Activated T-cell treated with anti-CD3 and anti-CD28 coated beads, Interleukin-2, amount 50 U/mL, for 1 hour (primary cell): ENCODE data around the gene SLC38A4.

ENCODE experiments used
- DNase-seq: peaks from one replicate; pipeline ENCODE4 v3.0.0-alpha.2; 2020

Gene SLC38A4

GRCh38 chr12:46811185-46811584 lies 14.6 kb downstream of the SLC38A4 start:
- no peak for DNase-seq

DNA sequence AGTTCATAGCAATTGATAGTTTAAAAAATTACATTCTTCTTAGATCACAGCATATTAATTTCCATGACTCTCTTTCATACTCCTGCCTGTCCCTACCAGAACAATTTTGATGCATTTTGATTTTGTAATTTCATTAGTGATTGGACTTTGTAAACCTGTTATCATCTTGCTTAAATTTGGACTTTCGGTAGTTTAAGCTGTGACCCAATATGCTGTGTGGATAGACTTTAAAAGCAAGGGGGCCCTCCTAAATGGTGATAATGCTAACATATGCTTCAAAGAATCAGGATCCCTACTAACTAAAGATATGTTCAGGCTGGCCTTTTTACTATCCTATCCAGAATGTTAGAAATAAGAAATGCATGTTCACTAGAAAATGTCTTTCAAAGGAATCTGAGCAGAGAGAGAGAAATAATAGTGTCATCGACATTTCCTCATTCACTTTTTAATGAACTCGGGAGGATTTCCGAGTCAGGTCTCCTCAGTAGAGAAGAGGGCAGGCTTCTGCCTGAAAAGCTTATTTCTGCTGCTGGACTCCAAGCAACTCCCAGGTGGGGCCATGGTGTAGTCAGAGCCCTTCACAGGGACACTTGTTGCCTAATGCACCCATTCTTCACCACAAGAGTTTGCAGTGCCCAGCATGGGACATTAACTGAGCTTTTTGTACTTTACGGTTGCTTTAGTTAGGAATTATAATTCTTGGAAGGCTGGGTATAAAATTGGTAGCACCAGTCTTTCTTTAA lies 16.7 kb downstream of the SLC38A4 start:
- no peak for DNase-seq

DNA sequence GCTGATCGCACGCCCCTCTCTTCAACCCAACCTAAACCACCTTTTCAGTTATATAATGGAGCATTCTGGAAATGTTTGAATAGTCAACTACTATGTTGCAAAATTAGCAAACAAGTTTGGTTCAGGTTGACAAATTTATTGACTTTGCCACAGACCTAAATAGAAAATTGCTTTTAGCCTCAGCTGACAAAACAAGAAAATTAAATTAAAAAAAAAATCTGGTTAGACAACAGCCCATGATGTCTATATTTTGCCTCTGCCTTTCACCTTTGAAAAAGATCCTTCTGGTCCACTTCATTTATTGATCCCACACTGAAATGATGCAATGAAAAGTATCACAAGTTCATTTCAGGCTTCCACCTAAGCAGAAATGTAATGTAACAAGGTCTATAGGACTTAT lies 17.5 kb downstream of the SLC38A4 start:
- no peak for DNase-seq

DNA sequence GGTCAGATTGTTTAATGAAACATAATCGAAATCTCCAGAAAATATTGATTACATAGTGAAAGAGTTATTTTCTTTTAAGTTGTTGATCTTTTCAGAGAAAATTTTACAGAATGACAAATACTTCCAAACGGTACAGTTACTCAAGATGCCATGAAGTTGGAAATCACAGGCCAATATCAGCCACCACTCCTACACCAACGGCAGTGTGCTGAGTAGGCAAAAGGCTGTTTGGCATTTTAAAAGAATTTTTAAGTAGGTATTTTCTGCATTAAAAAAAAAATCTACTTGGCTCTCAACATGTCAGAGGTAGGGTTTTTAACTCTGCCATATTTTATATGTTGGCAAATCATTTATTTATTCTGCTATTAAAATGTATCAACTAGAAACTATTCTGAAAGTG lies 21.7 kb downstream of the SLC38A4 start:
- DNase-seq, result no peak

DNA sequence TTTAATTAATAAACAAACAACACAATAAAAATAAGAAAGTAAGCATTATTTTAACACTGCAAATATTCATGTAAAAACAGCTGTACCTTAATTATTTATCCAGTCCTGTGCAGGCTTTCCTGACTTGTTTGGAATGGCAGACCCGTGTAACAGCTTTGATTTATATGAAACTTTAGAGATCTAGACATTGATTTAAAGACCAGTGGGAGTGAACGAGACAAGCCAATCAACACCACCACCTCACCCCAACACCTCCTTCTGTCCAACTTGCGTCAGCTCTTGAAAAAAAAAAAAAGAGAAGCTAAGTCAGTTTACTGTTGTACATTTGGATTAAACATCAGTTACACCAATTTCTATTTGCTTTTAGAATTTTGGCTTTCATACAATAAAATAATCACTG lies 22.3 kb downstream of the SLC38A4 start:
- DNase-seq, result no peak

- DNase-seq, result no peak
These were observed 24.5 kb downstream of the SLC38A4 start for GRCh38 chr12:46801293-46801692.

- no peak for DNase-seq
These were observed 25.6 kb downstream of the SLC38A4 start for GRCh38 chr12:46800160-46800559.

GRCh38 chr12:46798648-46799047 lies 27.1 kb downstream of the SLC38A4 start:
- no peak for DNase-seq

GRCh38 chr12:46798056-46798455 lies 27.7 kb downstream of the SLC38A4 start:
- DNase-seq, result no peak

DNA sequence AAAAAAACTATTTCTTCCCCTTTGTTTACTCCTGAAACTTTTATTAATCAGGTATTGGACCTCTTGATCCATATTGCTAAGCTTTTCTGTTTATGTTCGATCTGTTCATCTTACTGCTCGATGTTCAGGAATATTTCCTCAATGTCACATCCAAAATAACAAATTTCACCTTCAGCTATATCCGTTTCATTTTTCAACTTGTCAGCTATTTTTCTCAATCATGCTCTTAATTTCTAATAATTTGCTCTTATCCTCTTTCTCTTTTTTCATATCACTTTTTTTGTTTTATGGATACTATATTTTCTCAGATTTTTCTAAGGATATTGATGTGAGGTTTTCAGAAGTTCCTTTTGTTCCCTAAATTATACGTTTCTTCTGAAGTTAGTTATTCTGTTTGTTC lies 29.8 kb downstream of the SLC38A4 start:
- DNase-seq, result no peak

- DNase-seq, result no peak
These were observed 31.1 kb downstream of the SLC38A4 start for GRCh38 chr12:46794593-46795190.

GRCh38 chr12:46792925-46793324 lies 32.9 kb downstream of the SLC38A4 start:
- DNase-seq, result no peak

- DNase-seq, result no peak
These were observed 35.7 kb downstream of the SLC38A4 start for GRCh38 chr12:46790066-46790465.

- DNase-seq, result no peak
These were observed 37.5 kb downstream of the SLC38A4 start for GRCh38 chr12:46788072-46788887.

DNA sequence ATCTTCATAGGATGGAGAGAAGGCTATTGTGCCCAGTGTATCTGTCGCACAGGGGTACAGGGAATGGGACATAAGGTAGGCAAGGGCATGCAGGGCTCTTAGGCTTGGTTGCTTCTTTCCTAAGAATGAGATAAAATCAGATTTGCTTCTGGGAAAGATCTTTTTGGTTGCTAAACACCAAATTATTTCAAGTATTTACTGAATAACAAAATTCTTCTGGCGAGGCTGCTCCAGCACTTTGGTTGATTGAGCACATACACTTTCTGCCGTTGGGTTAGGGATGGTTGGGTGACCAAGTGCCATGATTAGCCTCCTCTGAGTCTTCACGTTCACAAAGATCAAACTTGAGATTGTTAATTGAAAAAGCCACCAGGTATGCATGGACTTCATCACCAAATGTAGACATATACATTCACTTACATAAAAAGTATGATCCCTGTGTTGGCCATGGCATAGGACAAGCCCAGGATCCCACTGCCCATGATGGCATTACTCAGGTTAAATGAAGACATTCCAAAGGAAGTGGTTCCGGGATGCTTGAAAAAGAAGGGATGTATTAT lies 38.2 kb downstream of the SLC38A4 start:
- DNase-seq, result no peak

DNA sequence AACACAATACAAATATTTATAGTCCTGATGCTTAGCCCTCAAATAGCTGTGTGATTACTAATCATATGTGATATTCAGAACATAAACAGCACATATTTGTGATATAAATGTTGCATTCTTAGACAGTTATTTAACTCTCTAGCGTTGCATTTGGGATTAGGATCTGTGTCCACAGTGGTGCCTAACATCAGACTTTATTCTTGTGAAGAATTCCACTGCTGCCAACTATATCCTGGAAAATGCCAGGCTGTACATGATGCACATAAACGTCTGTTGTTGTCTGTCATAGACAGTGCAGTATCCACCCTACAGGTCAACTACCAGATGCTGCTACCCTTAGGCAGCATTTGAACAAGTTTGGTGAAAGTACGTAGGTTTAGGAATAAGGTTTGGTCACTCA lies 39.0 kb downstream of the SLC38A4 start:
- DNase-seq, result no peak

DNA sequence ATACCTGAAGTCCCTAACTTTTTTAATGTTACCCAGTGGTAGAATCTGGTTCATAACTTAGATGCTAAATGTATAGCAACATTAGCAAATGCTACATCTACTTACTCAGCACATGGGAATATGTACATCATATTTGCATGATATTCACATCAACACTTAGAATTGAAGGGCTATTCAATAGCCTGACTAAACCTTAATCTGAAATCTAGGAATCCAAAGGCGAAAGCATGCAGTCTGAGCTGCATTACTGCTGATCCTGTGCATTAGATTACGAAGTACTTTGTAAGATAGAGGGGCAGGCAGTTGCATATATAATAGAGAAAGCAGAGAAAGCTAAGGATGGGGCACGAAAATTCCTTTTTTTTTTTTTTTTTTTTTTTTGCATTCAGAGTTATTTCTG lies 40.4 kb downstream of the SLC38A4 start:
- DNase-seq, result no peak

DNA sequence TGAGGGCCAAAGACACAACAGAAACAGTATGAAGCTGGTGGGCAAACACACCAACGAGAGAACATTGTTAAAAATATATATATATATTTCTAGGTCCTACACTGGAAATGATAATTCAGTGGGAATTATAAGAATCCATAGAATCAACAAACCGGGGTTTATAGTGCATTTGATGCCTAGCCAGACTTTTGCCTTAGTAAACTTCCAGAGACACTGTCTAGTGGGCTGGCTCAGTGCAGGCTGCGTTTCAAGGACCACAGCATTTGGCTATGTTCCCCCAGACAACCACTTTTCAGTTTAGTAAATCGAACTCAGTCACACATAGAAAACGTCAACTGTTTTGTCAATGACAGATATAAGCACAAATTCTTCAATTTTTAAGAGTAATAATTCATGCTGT lies 41.9 kb downstream of the SLC38A4 start:
- no peak for DNase-seq

DNA sequence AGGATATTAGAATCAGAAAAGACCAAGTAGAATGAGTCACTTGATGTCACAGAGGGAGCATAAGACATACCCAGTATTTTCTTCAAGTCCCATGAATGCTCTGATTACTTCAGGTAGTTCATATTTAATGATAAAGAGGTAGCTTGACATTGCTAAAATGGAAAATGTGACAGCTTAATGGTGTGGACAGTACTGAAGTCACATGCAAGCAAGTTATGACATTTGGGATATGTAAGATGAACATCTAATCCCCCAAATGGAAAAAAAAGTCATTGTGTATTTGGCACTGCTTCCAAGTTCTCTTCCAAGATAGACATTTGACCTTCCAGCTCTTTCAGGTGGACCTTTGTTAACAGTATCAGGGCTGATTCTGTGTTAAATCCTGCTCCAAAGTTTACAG lies 45.9 kb downstream of the SLC38A4 start:
- DNase-seq, result no peak

GRCh38 chr12:46779063-46779462 lies 46.7 kb downstream of the SLC38A4 start:
- no peak for DNase-seq

- DNase-seq, result no peak
These were observed 47.4 kb downstream of the SLC38A4 start for GRCh38 chr12:46778415-46778814.

DNA sequence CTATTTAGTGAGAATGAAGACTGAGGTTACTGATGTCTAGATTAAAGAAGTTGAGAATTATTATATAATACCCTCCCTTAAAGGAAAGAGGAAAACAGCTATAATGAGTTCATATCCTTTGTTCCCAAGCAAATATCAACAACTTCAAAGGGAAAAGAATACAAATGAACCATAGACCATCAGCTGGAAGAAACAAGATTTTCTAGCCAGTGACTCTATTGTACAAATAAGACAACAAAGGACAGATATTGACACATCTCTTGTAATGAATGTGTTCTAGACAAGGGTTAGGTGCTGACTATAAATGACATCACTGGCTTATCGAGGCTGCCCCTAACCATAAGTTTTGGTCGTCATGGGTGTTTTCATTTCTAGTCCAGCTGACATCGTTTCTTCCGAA lies 48.2 kb downstream of the SLC38A4 start:
- DNase-seq, result no peak

- no peak for DNase-seq
These were observed 50.0 kb downstream of the SLC38A4 start for GRCh38 chr12:46775796-46776195.

GRCh38 chr12:46774322-46774633 lies 51.5 kb downstream of the SLC38A4 start:
- DNase-seq, result no peak
